Lung microvascular endothelial cell (primary cell): ENCODE results near the gene C11orf24. TPM values are rescaled to one million over a fixed set of nuclear protein-coding genes. Genes with fewer than 3 reads are reported as not detected.

Source experiments
- DNase-seq, 2 donors: peaks; one replicate each; pipeline versions ENCODE4 v3.0.0 to v3.0.0-alpha.2; 2010; ENCODE audit warnings: low read depth in 2 of 2
- total RNA-seq: library from RNA; depleted of rRNA; stranded (reverse); fragments of >200 nt; gene quantifications from 2 replicates; pipeline ENCODE4 v1.2.1, GENCODE V29; 2014

Gene C11orf24
- total RNA-seq, 1 donor from 2014 or later = 5.0 TPM

DNA sequence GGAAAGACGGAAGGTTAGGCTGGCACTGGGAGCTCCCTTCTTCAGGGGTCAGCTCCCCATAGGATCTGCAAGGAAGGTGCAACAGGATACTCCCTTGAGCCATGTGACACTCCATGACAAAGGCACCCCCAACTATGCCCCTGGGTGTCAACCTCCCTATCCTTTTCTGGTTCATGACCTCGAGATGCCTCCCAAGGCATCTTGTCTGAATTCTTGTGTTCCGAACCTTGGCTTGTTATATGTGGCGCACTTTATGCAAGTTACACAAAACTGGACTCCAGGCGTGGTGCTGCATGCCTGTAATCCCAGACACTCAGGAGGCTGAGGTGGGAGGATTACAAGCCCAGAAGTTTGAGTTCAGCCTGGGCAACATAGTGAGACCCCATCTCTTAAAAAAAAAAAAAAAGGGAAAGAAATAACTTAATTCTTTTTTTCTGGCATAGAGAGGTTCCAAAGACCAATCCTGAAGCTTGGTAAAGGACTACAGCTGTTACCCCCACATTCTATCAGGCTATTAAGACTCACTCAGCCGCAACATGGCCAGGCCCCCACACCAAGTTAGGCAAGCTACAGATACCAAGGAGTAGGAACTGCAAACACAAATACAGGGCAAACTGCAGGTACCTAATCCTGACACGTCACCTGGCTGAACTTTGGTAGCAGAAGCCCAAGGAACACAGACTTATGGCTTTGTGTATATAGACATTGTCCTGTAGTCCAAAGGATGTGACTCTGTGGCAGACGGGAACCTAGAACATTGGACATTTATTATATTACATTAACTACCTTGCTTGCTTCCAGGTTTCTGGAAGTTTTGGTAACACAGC, 1.4 kb downstream of the C11orf24 start:
- no peak for DNase-seq

DNA sequence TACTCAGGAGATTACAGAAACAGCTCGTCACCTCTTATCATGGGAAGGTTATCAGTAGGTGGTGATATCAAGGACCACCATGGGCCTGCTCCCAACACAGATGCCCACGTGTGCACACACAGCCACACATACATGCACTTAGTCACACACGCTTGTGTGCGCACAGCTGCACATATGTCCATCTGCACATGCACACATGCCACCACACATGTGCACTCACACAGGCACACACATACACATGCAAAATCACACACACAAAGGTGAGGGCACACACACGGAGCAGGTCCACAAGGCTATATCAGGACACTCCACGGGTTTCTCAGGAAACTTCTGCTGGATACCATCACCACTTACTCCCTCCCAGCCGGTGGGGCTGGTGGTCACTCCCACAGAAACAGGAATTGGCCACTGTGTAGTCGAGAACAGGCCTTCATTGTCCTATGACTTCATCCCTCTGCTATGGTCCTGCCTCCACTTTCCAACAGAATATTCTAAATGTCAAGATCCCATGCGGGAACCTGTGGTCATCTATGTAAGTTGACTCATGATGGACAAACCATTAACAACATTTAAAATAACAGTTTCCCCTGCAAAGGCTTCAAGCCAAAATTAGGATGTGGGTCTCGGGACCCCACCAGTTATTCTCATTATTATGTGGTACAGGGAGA, 2.2 kb downstream of the C11orf24 start:
- DNase-seq = peak; percentile 17 to 46

DNA sequence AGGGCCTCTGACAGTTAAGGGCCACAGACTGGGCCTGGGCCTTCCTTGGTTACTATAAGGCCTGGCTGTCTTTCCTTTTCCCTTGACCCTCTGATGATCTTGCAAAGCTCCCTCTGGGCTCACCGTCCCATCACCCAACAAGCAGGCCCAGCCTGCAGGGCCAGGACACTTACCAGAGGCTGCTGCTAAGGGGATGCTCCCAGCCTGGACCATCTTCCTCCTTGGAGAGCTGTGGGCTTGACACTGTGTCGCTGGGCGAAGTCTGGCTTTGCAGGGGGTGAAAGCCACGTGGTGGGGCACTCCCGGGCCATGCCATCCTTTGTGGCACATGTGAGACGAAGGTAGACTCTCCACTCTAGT, 3.9 kb downstream of the C11orf24 start:
- DNase-seq = no peak

DNA sequence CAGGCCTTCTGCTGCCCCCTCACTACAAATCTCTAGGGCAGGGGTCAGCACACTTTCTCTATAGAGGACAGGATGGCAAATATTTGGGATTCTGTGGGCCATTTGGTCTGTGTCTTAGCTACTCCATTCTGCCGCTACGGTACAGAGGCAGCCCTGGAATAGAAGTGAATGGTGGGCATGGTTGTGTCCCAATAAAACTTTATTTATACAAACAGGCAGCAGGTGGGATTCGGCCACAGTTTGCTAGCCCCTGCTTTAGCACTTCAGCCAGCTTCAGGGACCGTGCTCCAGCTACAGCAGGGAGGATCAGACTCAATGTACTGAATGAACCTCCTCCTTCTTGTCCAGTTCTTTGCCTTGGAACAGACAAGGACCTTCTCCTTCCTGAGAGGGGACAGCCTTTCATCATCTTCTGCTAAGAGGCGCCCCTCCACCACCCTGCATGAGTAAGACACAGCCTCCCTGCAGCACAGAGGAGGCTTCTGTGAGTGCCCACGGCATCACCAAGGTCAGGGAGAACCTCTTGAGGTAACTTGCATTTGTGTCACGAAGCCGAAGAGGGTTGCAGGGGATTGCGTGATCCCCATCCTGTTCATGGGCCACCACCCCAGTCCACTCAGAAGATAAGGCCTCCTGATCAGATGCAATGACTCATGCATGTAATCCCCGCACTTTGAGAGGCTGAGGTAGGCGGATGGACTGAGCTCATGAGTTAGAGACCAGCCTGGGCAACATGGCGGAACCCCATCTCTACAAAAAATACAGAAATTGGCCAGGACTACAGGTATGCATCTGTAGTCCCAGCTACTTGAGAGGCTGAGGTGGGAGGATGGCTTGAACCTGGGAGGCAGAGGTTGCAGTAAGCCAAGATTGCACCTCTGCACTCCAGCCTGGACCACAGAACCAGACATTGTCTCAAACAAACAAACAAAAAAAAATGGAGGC, 4.6 kb downstream of the C11orf24 start:
- DNase-seq = no peak

DNA sequence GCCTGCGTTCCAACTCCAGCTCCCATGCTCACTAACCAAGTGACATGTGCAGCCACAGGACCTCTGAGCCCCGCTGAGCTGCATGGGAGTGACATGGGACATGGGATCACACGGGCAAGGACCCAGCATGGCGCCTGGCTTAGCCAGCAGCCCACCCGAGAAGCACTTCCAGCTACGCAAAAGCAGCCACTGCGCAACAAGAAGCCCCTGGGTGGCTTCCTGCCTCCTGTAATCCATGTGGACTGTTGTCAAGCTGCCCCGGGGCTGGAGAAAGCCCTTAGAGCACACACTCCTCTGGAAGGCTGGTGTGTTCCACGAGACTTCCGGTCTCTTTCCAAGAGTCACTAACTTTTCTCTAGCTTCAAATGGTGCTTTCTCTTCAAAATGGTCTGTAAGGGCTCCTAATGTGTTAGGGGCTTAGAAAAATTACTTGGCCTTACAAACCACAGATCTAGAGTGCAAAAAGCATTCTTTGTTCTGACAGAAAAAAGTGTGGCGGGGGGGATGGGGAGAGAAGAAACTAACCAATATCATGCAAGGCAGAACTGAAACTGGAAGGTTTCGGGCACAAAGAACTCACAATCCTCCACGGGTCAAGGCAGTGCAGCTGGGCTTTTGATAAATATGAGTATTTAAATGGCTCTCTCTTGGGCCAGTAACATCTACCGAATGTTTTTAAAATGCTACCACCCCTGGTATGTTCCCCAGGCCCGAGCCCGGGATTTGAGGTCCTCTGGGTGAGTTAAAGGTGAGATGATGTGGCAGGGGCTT, 5.5 kb downstream of the C11orf24 start:
- DNase-seq = no peak

DNA sequence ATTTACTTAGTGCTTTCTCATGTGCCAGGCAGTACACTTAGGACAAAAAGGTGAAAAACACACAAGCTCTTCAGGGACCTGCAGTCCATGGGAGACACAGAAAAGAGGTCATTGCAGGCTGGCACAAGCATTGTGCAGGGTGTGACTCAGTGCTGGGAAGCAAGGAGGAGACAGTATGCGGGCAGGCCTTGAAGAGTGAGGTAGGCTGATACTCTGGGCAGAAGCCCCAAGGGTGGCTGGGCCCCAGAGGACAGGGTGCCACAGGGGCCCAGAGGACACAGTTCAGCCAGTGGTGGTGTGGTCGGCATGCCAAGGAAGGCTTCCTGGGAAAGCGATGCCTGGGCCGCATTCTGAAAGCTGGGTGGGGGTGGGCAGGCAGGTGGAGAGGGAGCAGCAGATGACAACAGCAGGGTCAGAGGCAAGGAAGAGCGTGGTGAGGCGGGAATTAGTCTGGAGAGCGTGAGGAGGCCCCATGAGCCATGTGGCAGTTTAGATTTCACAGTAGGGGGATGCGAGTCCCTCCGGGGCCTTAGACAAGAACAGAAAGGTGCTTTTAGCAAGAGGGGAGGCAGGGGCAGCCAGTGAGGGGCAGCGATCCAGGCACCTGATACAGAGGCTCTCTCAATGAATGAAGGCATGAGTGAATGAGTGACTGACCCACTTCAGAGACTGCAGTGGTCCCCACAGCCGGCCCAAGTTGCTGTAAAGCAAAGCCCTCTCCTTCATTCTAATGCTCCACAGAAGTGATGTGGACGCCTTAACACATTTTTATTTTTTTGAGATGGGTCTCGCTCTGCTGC, 6.8 kb downstream of the C11orf24 start:
- no peak for DNase-seq

DNA sequence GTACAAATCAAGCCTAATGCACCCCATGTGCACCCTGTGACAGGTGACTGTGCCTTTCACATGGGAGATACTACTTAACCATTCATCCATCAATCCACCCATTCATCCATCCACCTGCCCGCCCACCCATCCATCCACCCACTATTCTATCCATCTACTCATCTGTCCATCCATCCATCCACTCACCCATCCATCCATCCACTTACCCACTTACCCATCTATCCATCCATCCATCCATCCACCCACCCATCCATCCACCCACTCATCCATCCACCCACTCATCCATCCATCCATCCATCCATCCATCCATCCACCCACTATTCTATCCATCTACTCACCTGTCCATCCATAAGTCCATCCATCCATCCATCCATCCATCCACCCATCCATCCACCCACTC, 7.5 kb downstream of the C11orf24 start:
- DNase-seq = no peak

DNA sequence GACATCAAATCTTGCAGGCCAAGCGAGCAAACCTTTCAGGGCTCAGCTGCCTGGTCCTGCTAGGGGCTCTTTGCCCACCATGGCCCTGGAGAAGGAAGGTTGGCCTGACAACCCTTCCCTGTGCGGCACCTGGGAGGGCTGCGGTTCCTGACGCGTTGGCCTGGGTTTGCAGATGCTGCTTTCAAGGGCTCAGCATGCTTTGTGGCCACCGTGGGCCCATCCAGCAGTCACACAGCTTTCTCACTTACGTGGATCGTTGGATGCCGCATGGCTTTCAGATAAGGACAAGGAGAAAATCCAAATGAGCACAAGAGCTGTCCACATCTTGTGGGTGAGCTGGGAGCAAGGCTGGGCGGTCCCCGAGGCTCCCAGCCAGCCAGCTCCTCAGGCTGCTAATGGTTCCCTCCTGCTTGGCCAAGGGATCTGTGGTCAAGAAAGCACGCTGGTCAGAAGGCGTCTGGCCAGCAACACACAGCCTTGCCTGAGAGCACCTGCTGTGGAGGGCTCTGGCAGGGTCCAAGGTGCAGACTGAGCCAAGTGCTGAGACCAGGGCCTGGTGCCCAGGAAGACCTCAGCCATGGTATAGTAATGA, 8.2 kb downstream of the C11orf24 start:
- no peak for DNase-seq

DNA sequence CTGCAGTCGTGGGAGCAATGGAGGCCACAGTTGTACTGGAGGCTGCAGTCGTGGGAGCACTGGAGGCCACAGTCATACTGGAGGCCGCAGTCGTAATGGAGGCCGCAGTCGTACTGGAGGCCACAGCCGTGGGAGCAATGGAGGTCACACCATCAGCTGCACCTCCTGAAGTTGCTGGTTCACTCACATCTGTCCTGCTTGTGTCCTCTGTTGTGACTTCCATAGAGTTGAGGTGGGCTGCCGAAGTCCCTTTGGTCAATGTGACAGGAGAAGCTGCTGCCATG, 9.3 kb downstream of the C11orf24 start:
- DNase-seq = no peak

DNA sequence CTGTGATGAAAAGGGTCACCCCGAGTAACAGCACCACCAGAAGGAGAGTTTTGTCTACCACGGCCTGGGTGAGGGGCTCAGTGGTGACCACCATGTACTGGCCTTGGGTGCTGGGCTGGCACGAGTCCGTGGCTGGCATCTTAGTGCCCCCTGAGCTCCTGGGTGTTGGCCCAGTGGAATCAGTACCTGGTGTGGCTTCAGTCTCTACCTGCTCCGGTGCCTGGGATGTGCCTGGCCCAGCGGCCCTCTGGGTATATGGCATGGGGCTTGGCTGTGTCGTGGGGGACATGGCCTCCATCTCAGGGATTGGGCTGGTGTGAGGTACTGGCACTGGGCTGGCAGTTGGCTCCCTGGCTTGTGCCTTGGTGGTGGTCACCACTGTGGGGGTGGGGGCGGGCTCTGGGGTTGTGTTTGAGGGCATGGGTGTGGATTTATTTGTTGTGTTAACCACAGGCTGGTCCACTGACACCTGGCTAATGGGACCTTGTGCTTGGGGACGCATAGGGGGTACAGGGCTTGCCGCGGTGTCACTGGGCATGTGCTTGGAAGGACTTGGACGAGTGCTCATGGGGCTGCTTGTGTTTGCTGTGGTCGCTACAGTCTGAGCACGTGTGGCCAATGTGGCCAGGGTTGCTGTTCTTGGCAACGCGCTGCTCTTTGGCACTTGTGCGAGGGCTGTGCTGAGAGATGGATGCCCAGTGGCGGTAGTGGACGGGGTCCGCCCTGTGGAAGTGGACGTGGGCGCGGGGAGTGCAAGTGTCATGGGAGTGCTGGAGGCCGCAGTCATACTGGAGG, 9.8 kb downstream of the C11orf24 start:
- no peak for DNase-seq

DNA sequence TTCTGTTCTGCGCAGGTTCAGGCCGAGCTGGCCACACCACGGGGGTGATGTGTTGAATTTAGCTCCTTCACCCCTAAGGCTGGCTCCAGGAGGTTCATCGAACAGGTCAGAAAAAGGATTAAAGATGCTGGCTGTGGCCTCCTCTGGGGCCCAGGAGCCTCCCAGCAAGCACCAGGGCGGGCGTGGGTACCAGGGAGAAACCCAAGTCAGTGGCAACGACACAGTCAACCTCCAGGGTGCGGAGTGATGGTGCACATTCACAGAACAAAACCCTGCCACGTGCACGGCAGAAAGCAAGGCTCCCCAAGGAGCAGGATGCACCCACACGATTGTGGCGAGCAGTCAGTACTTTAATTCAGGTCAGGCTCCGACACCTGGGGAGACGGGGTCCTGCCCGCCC, 10.8 kb downstream of the C11orf24 start:
- DNase-seq = no peak

DNA sequence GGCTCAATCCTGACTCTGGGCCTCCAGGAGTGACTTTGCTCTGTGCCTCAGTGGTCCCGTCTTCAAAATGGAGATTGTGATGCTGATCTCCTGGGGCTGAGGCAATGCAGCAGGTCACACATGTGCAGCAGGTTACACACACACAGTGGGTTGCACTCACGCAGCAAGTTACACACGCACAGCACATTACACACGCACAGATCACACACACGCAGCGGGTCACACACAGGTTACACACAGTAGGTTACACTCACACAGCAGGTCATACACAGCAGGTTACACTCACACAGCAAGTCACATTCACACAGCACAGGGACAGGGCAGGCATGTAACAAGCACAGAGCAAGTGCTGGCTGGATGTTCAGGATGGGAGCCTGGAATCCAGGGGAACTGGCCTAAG, 11.3 kb downstream of the C11orf24 start:
- DNase-seq = no peak

DNA sequence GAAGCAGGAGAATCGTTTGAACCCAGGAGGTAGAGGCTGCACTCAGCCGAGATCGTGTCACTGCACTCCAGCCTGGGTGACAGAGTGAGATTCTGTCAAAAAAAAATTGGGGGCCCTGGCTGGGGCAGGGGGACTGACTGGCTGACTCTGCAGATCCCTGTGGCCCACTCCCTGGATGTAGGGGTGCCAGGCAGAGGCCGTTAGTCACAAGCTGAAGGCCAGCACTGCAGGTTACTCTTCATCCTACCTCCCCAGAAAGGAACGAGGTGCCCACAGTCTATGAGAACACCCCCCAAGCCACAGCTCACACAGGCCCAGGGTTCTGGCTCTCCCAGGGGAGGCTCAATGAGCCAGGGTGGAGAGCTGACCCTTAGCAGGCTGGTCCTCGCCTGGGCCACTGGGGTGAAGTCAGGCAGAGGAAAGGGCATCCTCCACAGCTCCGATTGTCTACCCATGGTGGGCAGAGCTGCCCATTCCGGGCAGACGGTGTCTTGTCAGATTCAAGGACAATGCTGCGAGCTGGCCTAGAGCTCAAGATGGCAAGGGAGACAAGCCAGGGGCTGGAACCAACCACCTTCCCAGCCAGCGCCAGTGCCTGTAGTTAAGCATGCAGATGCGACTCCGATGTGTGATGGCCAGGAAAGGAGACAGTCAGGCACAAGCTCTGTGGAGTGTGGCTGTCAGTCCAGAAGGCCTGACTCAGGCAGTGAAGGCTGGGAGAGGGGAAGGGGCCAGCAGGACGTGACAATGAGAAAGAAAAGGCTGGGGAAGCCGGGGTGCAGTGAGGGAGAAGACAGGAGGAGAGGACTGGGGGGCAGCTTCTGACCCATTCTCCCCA, 12.4 kb downstream of the C11orf24 start:
- DNase-seq = no peak

DNA sequence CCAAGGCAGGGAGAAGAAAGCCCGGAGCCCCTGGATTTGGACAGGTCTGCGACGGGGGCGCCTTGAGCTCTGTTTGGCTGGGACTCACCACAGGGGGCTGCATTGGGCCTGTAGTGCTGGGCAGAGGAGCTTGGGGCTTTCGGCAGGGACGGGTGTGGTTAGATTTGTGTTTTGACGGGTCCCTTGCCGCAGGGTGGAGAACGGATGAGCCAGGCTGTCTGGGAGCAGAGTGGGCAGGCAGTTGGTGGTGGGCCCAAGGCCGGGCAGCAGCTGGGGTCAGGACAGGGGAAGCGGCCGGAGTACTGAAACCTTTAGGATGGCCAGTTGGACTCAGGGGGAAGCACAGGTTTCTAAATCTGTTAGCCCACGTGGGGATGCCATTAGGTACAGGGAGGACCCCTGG, 13.4 kb downstream of the C11orf24 start:
- no peak for DNase-seq

DNA sequence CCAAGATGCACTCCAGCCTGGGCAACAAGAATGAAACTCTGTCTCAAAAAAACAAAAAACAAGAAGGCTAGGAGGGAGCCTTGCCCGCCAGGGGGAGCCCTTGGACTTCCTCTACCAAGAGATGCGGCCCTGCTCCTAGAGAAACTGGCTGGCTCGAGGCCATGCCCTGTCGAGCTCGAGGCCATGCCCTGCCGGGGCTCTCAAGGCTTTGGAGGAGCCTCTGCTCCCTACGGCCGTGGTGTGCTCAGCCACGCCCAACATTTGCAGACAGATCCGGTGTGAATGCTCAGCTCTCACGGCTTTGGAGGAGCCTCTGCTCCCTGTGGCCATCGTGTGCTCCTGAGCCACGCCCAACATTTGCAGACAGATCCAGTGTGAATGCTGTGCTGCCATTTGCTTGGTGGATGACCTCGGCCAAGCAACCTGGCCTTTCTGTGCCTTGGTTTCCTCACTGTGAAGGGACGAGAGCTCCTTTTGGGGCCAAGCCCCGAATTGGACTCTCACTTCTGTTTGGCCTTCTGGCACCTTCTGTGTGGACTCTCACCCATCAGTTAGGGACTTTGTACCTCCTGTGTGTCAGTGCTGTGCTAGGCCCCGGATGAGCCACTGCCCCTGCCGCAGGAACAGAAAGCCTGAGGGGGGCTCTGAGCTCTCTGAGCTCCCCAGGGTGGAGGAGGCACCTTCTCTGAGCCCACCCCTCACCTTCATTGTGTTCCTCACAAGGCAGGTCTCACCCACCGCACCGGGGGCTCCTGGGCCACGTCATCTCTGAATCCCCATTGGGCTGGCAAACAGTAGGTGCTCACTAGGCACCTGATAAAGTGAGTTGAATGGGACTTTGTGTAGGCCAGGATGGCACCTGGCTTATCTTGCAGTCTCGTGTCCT, 14.1 kb downstream of the C11orf24 start:
- DNase-seq = peak; percentile 87

DNA sequence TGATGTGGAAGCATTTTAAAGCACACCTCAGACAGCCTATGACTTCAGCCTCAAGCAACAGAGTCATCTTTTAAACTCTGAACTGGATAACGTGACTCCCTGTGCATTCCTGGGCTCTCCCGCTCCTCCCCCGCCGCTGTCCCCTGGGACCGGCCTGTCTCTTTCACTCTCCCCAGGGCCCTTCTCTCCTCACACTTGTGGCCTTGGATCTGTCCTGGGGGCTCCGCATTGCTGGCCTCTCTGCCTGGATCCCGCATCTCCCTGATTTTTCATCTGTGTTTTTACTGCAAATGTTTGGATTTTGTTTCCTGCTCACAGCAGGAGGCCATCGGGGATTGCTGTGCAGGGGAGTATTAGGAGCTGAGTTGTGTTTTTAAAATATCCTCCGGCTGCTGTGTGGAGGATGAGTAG, 15.4 kb downstream of the C11orf24 start:
- DNase-seq = no peak

DNA sequence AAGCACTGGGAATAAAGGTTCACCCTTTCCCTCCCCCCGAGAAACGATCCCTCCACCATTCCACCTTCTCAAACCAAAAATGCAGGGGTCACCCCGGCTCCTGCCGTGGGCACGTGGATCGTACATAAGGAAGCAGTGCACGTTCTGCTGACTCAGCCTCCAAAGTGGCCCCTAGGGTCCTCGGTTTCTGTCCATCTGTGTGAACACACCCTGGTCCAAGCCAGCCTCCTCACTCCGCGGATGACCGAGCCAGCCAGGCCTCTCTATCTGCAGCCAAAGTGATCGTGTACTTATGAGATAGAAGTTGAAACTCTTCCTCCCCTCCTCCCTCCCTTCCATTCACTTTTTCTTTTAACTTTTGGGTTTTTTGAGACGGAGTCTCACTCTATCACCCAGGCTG, 16.2 kb downstream of the C11orf24 start:
- no peak for DNase-seq

DNA sequence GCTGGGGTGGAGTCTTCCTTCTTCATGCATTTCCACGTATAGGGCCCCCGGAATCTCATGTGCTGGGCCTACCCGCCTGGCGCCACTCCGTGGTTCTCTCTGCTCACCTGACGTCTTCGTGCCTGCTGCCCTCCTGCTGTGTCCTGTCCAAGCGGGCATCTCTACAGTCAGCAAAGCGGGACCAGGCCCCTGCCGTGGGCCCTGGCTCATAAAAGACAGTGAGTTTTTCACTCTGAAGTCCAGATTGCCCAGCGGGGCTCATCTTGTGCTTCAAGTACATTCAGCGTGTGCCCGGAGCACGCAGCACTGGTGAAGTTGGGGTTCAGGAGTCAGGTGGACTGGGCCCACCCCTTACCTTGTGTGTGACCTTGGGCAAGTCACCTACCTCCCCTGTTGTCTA, 17.4 kb downstream of the C11orf24 start:
- DNase-seq = no peak
